B cell (primary cell): ENCODE results near the gene SYCP2. TPM values are rescaled to one million over a fixed set of nuclear protein-coding genes. Genes with fewer than 3 reads are reported as not detected.

Source experiments
- ATAC-seq: fragments of 200-7000 bp; cut with Tn5 transposase; one replicate; pipeline ENCODE4 v1.10.0; 2021; ENCODE audit warnings: low read depth, mild to moderate bottlenecking, moderate number of reproducible peaks, moderate library complexity
- CTCF ChIA-PET: fragments of 350-600 bp; sonication (Branson Sonifier 250); formaldehyde crosslinking; loops from one replicate; lab custom pipeline; 2021; ENCODE audit warnings: antibody characterized with exemption, inconsistent platforms; lab: Charles Lee
- POLR2A ChIA-PET: fragments of 350-600 bp; sonication (Branson Sonifier 250); formaldehyde crosslinking; loops from one replicate; lab custom pipeline; 2021; ENCODE audit warnings: antibody characterized with exemption; lab: Charles Lee
- DNase-seq: peaks from one replicate; pipeline ENCODE4 v3.0.0; 2013
- H2AFZ ChIP-seq: 2 replicates; pipeline ENCODE4 v1.6.1; 2012; ENCODE audit warnings: mild to moderate bottlenecking, low read depth, low read length; ENCODE audit not compliant: insufficient read depth, poor library complexity, severe bottlenecking
- H3K27ac ChIP-seq, 2 donors: 1 replicate in 1 of 2; 2 replicates in 1 of 2; pipeline ENCODE4 v1.5.1; 2012 to 2013; ENCODE audit warnings: low read length in 2 of 2, mild to moderate bottlenecking in 2 of 2, moderate library complexity in 1 of 2
- H3K27me3 ChIP-seq, 4 experiments: fragments of 200-600 bp in 1 of 4; sonication (generic) in 1 of 4; replicated peaks in 1 of 4; 1 replicate in 2 of 4; 2 replicates in 2 of 4; pipeline versions ENCODE4 v1.6.1 to v1.7.0; 2013 to 2016; ENCODE audit warnings: low read length in 3 of 4, mild to moderate bottlenecking in 2 of 4, mixed read lengths in 1 of 4, moderate library complexity in 1 of 4; ENCODE audit not compliant: insufficient read depth in 4 of 4, control insufficient read depth in 3 of 4; ENCODE audit errors: control extremely low read depth in 1 of 4
- H3K36me3 ChIP-seq, 2 experiments: replicated peaks in 1 of 2; 1 replicate in 1 of 2; 2 replicates in 1 of 2; pipeline versions ENCODE4 v1.6.1 to v1.7.1; 2013; ENCODE audit warnings: low read length in 1 of 2; ENCODE audit not compliant: insufficient read depth in 2 of 2, control insufficient read depth in 1 of 2; ENCODE audit errors: control extremely low read depth in 1 of 2, extremely low read depth in 1 of 2
- H3K4me1 ChIP-seq, 2 donors: fragments of 200-600 bp in 1 of 2; sonication (generic) in 1 of 2; 1 replicate in 1 of 2; 2 replicates in 1 of 2; pipeline versions ENCODE4 v1.5.1 to v1.6.1; 2013 to 2017; ENCODE audit warnings: low read length in 2 of 2; ENCODE audit not compliant: control insufficient read depth in 2 of 2, insufficient read depth in 2 of 2
- H3K4me2 ChIP-seq: replicated peaks from 2 replicates; pipeline ENCODE3; 2012; ENCODE audit warnings: mild to moderate bottlenecking, low read depth, low read length; ENCODE audit not compliant: poor library complexity, severe bottlenecking
- H3K4me3 ChIP-seq, 5 experiments: fragments of 200-600 bp in 1 of 5; sonication (generic) in 1 of 5; 1 replicate in 3 of 5; 2 replicates in 2 of 5; pipeline versions ENCODE4 v1.5.1 to v1.7.0; 2011 to 2016; ENCODE audit warnings: low read length in 4 of 5, mild to moderate bottlenecking in 4 of 5, low read depth in 2 of 5, control low read depth in 1 of 5, moderate library complexity in 1 of 5; ENCODE audit not compliant: insufficient read depth in 1 of 5; ENCODE audit errors: control extremely low read depth in 1 of 5, extremely low read depth in 1 of 5
- H3K79me2 ChIP-seq: fragments of 200-600 bp; sonication (generic); one replicate; pipeline ENCODE4 v1.6.0; 2016; ENCODE audit warnings: low read length; ENCODE audit not compliant: control insufficient read depth, insufficient read depth
- H3K9ac ChIP-seq: fragments of 200-600 bp; sonication (generic); 2 replicates; pipeline ENCODE4 v1.6.1; 2017; ENCODE audit warnings: mild to moderate bottlenecking, low read length, moderate library complexity
- H3K9me3 ChIP-seq, 3 donors: one replicate each; pipeline versions ENCODE4 v1.6.1 to v1.7.1; 2013; ENCODE audit warnings: low read length in 2 of 3; ENCODE audit not compliant: control insufficient read depth in 2 of 3, insufficient read depth in 1 of 3; ENCODE audit errors: control extremely low read depth in 1 of 3
- H4K20me1 ChIP-seq: 2 replicates; pipeline ENCODE4 v1.6.0; 2012; ENCODE audit warnings: mild to moderate bottlenecking, low read length; ENCODE audit not compliant: insufficient read depth, control insufficient read depth, poor library complexity, severe bottlenecking
- H3K27ac Mint-ChIP-seq: one replicate; pipeline ENCODE4 v1.8.0; 2021; ENCODE audit warnings: mixed read lengths
- H3K27me3 Mint-ChIP-seq: one replicate; pipeline ENCODE4 v1.8.0; 2021; ENCODE audit warnings: mixed read lengths
- H3K4me1 Mint-ChIP-seq: one replicate; pipeline ENCODE4 v1.8.0; 2021; ENCODE audit warnings: mixed read lengths
- H3K4me3 Mint-ChIP-seq: one replicate; pipeline ENCODE4 v1.8.0; 2021; ENCODE audit warnings: mixed read lengths
- H3K9me3 Mint-ChIP-seq: one replicate; pipeline ENCODE4 v1.8.0; 2022; ENCODE audit warnings: mixed read lengths; ENCODE audit not compliant: insufficient read depth
- CTCF ChIP-seq: fragments of 200-600 bp; IDR thresholded peaks from one replicate; pipeline ENCODE4 v1.8.0; 2022; ENCODE audit warnings: antibody characterized with exemption, mild to moderate bottlenecking
- EZH2 ChIP-seq: IDR thresholded peaks from 2 replicates; pipeline ENCODE4 v1.6.1; 2012; ENCODE audit warnings: borderline replicate concordance, low read depth, mild to moderate bottlenecking, moderate library complexity, low read length; ENCODE audit not compliant: insufficient read depth, poor library complexity, severe bottlenecking
- WGBS: methylation state at CpG from one replicate; pipeline ENCODE4 v1.1.5; 2013; ENCODE audit warnings: missing lambda C conversion rate; ENCODE audit not compliant: insufficient coverage; 5-methylcytosine and 5-hydroxymethylcytosine counted together
- intact Hi-C: fragments of 100-400 bp; cut with micrococcal nuclease; formaldehyde crosslinking; loops from one replicate; pipeline ENCODE4 v1.10.0; 2022
- polyA plus RNA-seq: library from polyadenylated mRNA; depleted of rRNA; stranded (reverse); fragments of >200 nt; gene quantifications from 2 replicates; pipeline ENCODE4 v1.2.3, GENCODE V29; 2012
- total RNA-seq, 2 donors: library from RNA; stranded (reverse); fragments of 120-200 nt in 1 of 2; gene quantifications; 1 replicate in 1 of 2; 2 replicates in 1 of 2; pipeline versions ENCODE4 v1.2.3 to v1.2.4, GENCODE V29; 2013 to 2022

SYCP2 gene
- total and polyA plus RNA-seq, 2 donors (not counting 1 experiment from before 2014, with no cell fraction given): 0.98 to 4.5 TPM

GRCh38 chr20:59948828-59949720, 15.6 kb upstream of the SYCP2 start:
- Histone ChIP-seq H3K27me3 (no peaks in the 10 kb centered on the region), H3K36me3 (peaks cover 6 to 16% of the 10 kb centered on the region in 2 experiments), H3K4me1 (peaks cover 4 to 10% of the 10 kb centered on the region in 2 donors), H2AFZ (peak overlapping the region; percentile 55), H3K9me3 (no peaks in the 10 kb centered on the region), H3K4me3 (no peak overlapping the region), H3K79me2 (no peaks in the 10 kb centered on the region), H3K4me2 (peak overlapping the region; percentile 39), H3K9ac (peak overlapping the region; percentile 6), H3K27ac (peak overlapping the region in 1 of 2 donors; percentile 39), H4K20me1 (no peaks in the 10 kb centered on the region)
- Mint-ChIP-seq H3K4me3 (peak overlapping the region; percentile 38), H3K27me3 (no peaks in the 10 kb centered on the region), H3K27ac (peak overlapping the region; percentile 33), H3K9me3 (no peaks in the 10 kb centered on the region), H3K4me1 (peaks cover 12% of the 10 kb centered on the region)
- POLR2A ChIA-PET: no interaction called here
- ATAC-seq (peak; percentile 56), DNase-seq (peak; percentile 68)
- CTCF ChIA-PET: interaction anchor here (0.7 to 4.1 kb wide), 10 partner anchors 9 to 315 kb away, joined by 3 to 45 read pairs (median 4); partner anchors contain the start of genes CDH26, FAM217B, PPP1R3D and SYCP2
- no CpG with 5 or more reads among the region's 7 CpGs for WGBS
- TF ChIP-seq EZH2: no peak
- TF ChIP-seq CTCF: peak; percentile 86
- intact Hi-C loops: loop anchor here (1.0 to 5.0 kb wide), 3 partner anchors 9 to 1278 kb away; partner anchors contain the start of genes FAM217B and PPP1R3D
